H1 (cell line): Measurements from ENCODE around the gene PGPEP1. TPM values are rescaled to one million over a fixed set of nuclear protein-coding genes. Genes with fewer than 3 reads are reported as not detected.

Experiments used
- CTCF ChIA-PET: fragments of 300-600 bp; sonication (Branson Sonifier 250); formaldehyde crosslinking; loops from one replicate; lab custom pipeline; 2021; ENCODE audit not compliant: partially characterized antibody; lab: Charles Lee
- POLR2A ChIA-PET: fragments of 300-600 bp; sonication (Branson Sonifier 250); formaldehyde crosslinking; loops from one replicate; lab custom pipeline; 2021; ENCODE audit warnings: inconsistent platforms; ENCODE audit not compliant: partially characterized antibody; lab: Charles Lee
- DNase-seq, 2 experiments: peaks; one replicate each; pipeline versions ENCODE4 v3.0.0 to v3.0.0-alpha.2; 2010 to 2022; ENCODE audit warnings: low spot score in 2 of 2, low read depth in 1 of 2, mixed read lengths in 1 of 2
- FAIRE-seq: peaks from 2 replicates; lab custom pipeline; 2011; peaks lifted over from hg19 to GRCh38; lab: Jason Lieb, UNC
- H2AFZ ChIP-seq: 2 replicates; pipeline ENCODE4 v1.8.1; 2012; ENCODE audit warnings: low read length, inconsistent platforms
- H2AK5ac ChIP-seq: 2 replicates; pipeline ENCODE4 v1.6.1; 2013; ENCODE audit warnings: low read depth, low read length
- H2BK120ac ChIP-seq: replicated peaks from 2 replicates; pipeline ENCODE3; 2013; ENCODE audit warnings: low read depth, low read length, inconsistent platforms
- H2BK12ac ChIP-seq: 2 replicates; pipeline ENCODE4 v1.6.1; 2013; ENCODE audit warnings: low read depth, low read length
- H2BK15ac ChIP-seq: 2 replicates; pipeline ENCODE4 v1.6.1; 2013; ENCODE audit warnings: low read length
- H2BK20ac ChIP-seq: 2 replicates; pipeline ENCODE4 v1.6.1; 2013; ENCODE audit warnings: low read length
- H2BK5ac ChIP-seq: 2 replicates; pipeline ENCODE4 v1.6.1; 2013; ENCODE audit warnings: low read depth, low read length
- H3K14ac ChIP-seq: 2 replicates; pipeline ENCODE4 v1.6.1; 2013; ENCODE audit warnings: inconsistent platforms; ENCODE audit not compliant: insufficient read length
- H3K18ac ChIP-seq: 2 replicates; pipeline ENCODE4 v1.6.1; 2013; ENCODE audit warnings: low read length; ENCODE audit errors: extremely low read depth
- H3K23ac ChIP-seq: 2 replicates; pipeline ENCODE4 v1.6.1; 2013; ENCODE audit warnings: inconsistent platforms; ENCODE audit not compliant: insufficient read length
- H3K23me2 ChIP-seq: 2 replicates; pipeline ENCODE4 v1.6.1; 2013; ENCODE audit warnings: low read depth, low read length
- H3K27ac ChIP-seq: 2 replicates; pipeline ENCODE4 v1.6.1; 2011; ENCODE audit warnings: low read depth, low read length, inconsistent platforms
- H3K27me3 ChIP-seq, 4 experiments: replicated peaks in 1 of 4; 1 replicate in 1 of 4; 2 replicates in 3 of 4; pipeline versions ENCODE4 v1.6.1 to v1.8.1; 2011 to 2013; ENCODE audit warnings: low read length in 3 of 4, mild to moderate bottlenecking in 3 of 4, inconsistent platforms in 2 of 4, mixed read lengths in 2 of 4, moderate library complexity in 1 of 4; ENCODE audit not compliant: control insufficient read depth in 3 of 4, insufficient read depth in 3 of 4; ENCODE audit errors: extremely low read depth in 1 of 4
- H3K36me3 ChIP-seq, 4 experiments: 2 replicates each; pipeline versions ENCODE4 v1.6.1 to v1.8.1; 2011 to 2013; ENCODE audit warnings: mild to moderate bottlenecking in 4 of 4, low read length in 3 of 4, moderate library complexity in 2 of 4, control low read depth in 1 of 4, inconsistent platforms in 1 of 4; ENCODE audit not compliant: insufficient read depth in 4 of 4, control insufficient read depth in 2 of 4
- H3K4ac ChIP-seq: replicated peaks from 2 replicates; pipeline ENCODE3; 2013; ENCODE audit warnings: low read length, low read depth, mixed read lengths, inconsistent platforms; ENCODE audit not compliant: insufficient read length
- H3K4me1 ChIP-seq, 4 experiments: replicated peaks in 1 of 4; 1 replicate in 1 of 4; 2 replicates in 3 of 4; pipeline versions ENCODE4 v1.6.1 to v1.8.1; 2011 to 2013; ENCODE audit warnings: low read length in 3 of 4, inconsistent platforms in 2 of 4, mixed read lengths in 1 of 4; ENCODE audit not compliant: insufficient read depth in 4 of 4, control insufficient read depth in 3 of 4
- H3K4me2 ChIP-seq, 2 experiments: 2 replicates each; pipeline versions ENCODE4 v1.6.1 to v1.8.1; 2011 to 2013; ENCODE audit warnings: low read depth in 2 of 2, low read length in 2 of 2, control low read depth in 1 of 2, inconsistent platforms in 1 of 2, mild to moderate bottlenecking in 1 of 2; ENCODE audit not compliant: insufficient read depth in 1 of 2
- H3K4me3 ChIP-seq, 4 experiments: fragments of 200-600, 300-600 bp in 1 of 4; sonication (generic), shearing (Covaris generic), sonication (Bioruptor Twin) in 1 of 4; 2 replicates each; pipeline versions ENCODE4 v1.5.1 to v1.8.1; 2011 to 2016; ENCODE audit warnings: low read length in 4 of 4, low read depth in 3 of 4, control low read depth in 2 of 4, inconsistent platforms in 2 of 4, mild to moderate bottlenecking in 2 of 4, mixed read lengths in 1 of 4, moderate library complexity in 1 of 4; ENCODE audit not compliant: insufficient read depth in 2 of 4; ENCODE audit errors: extremely low read depth in 1 of 4
- H3K56ac ChIP-seq: replicated peaks from 2 replicates; pipeline ENCODE3; 2013; ENCODE audit warnings: low read depth, mild to moderate bottlenecking, mixed read lengths, low read length, inconsistent platforms; ENCODE audit not compliant: insufficient read length
- H3K79me1 ChIP-seq: 2 replicates; pipeline ENCODE4 v1.6.1; 2013; ENCODE audit warnings: low read depth, low read length, control low read depth
- H3K79me2 ChIP-seq, 2 experiments: 2 replicates each; pipeline versions ENCODE4 v1.6.1 to v1.8.1; 2012 to 2013; ENCODE audit warnings: low read length in 2 of 2, mild to moderate bottlenecking in 2 of 2, inconsistent platforms in 1 of 2; ENCODE audit not compliant: insufficient read depth in 2 of 2, control insufficient read depth in 1 of 2
- H3K9ac ChIP-seq, 4 experiments: replicated peaks in 1 of 4; 1 replicate in 1 of 4; 2 replicates in 3 of 4; pipeline versions ENCODE4 v1.6.1 to v1.8.1; 2011 to 2013; ENCODE audit warnings: low read depth in 3 of 4, low read length in 3 of 4, control low read depth in 2 of 4, mild to moderate bottlenecking in 2 of 4, moderate library complexity in 2 of 4, inconsistent platforms in 1 of 4; ENCODE audit errors: extremely low read depth in 1 of 4
- H3K9me3 ChIP-seq, 2 experiments: 2 replicates each; pipeline versions ENCODE4 v1.6.1 to v1.8.1; 2012 to 2013; ENCODE audit warnings: mild to moderate bottlenecking in 2 of 2, moderate library complexity in 2 of 2, control low read depth in 1 of 2, inconsistent platforms in 1 of 2, low read depth in 1 of 2, low read length in 1 of 2, mixed read lengths in 1 of 2; ENCODE audit not compliant: insufficient read depth in 2 of 2
- H4K20me1 ChIP-seq, 2 experiments: replicated peaks in 1 of 2; 2 replicates each; pipeline versions ENCODE3 to v1.8.1; 2011 to 2013; ENCODE audit warnings: inconsistent platforms in 2 of 2, low read length in 2 of 2, mild to moderate bottlenecking in 1 of 2; ENCODE audit not compliant: insufficient read depth in 2 of 2, control insufficient read depth in 1 of 2
- H4K5ac ChIP-seq: 2 replicates; pipeline ENCODE4 v1.6.1; 2013; ENCODE audit warnings: low read length, low read depth, mixed read lengths, inconsistent platforms; ENCODE audit not compliant: insufficient read length
- H4K8ac ChIP-seq: 2 replicates; pipeline ENCODE4 v1.8.0; 2013; ENCODE audit warnings: mild to moderate bottlenecking, moderate library complexity, low read length, inconsistent platforms; ENCODE audit not compliant: insufficient read depth; ENCODE audit errors: extremely low read depth
- H4K91ac ChIP-seq: replicated peaks from 2 replicates; pipeline ENCODE3; 2013; ENCODE audit warnings: low read length, mixed read lengths, inconsistent platforms; ENCODE audit not compliant: insufficient read length
- BCL11A ChIP-seq, 2 experiments: IDR thresholded peaks; one replicate each; pipeline ENCODE4 v1.6.1; 2011; ENCODE audit warnings: low read depth in 2 of 2, low read length in 2 of 2, mild to moderate bottlenecking in 2 of 2
- CHD1 ChIP-seq: IDR thresholded peaks from 2 replicates; pipeline ENCODE4 v1.6.1; 2012; ENCODE audit warnings: low read depth, low read length, improper control_type of control experiment
- CHD2 ChIP-seq: IDR thresholded peaks from 2 replicates; pipeline ENCODE4 v1.6.1; 2012; ENCODE audit warnings: low read length, improper control_type of control experiment
- E2F6 ChIP-seq: IDR thresholded peaks from 2 replicates; pipeline ENCODE4 v1.6.1; 2012; ENCODE audit warnings: inconsistent platforms
- EZH2 ChIP-seq: fragments of 200-600 bp; sonication (generic); IDR thresholded peaks from 2 replicates; pipeline ENCODE4 v1.7.1; 2012; ENCODE audit warnings: low read depth, mild to moderate bottlenecking, moderate library complexity, low read length, inconsistent platforms; ENCODE audit not compliant: severe bottlenecking
- GTF2F1 ChIP-seq: IDR thresholded peaks from 2 replicates; pipeline ENCODE4 v1.6.1; 2012; ENCODE audit warnings: low read depth, low read length, improper control_type of control experiment, borderline replicate concordance
- KDM4A ChIP-seq: IDR thresholded peaks from one replicate; pipeline ENCODE4 v1.7.1; 2012; ENCODE audit warnings: low read depth, mild to moderate bottlenecking, moderate library complexity, low read length, inconsistent platforms; ENCODE audit not compliant: severe bottlenecking
- MAFK ChIP-seq: IDR thresholded peaks from 2 replicates; pipeline ENCODE4 v1.6.1; 2012; ENCODE audit warnings: low read depth, mild to moderate bottlenecking, improper control_type of control experiment, low read length
- POLR2A ChIP-seq, 2 experiments: IDR thresholded peaks; 1 replicate in 1 of 2; 2 replicates in 1 of 2; pipeline ENCODE4 v1.6.1; 2011; ENCODE audit warnings: low read depth in 2 of 2, low read length in 2 of 2, mild to moderate bottlenecking in 2 of 2; ENCODE audit errors: control extremely low read depth in 1 of 2
- POLR2AphosphoS5 ChIP-seq: IDR thresholded peaks from 2 replicates; pipeline ENCODE4 v1.6.1; 2011; ENCODE audit warnings: low read depth, low read length
- RXRA ChIP-seq: IDR thresholded peaks from 2 replicates; pipeline ENCODE4 v1.6.1; 2011; ENCODE audit warnings: low read depth, mild to moderate bottlenecking, low read length, moderate library complexity; ENCODE audit not compliant: insufficient read depth
- SIRT6 ChIP-seq: IDR thresholded peaks from one replicate; pipeline ENCODE4 v1.7.1; 2012; ENCODE audit warnings: low read length, inconsistent platforms
- SIX5 ChIP-seq: IDR thresholded peaks from 2 replicates; pipeline ENCODE4 v1.6.1; 2011; ENCODE audit warnings: mild to moderate bottlenecking, low read depth, low read length
- TBP ChIP-seq: IDR thresholded peaks from 2 replicates; pipeline ENCODE4 v1.6.1; 2011; ENCODE audit warnings: low read depth, low read length, improper control_type of control experiment
- TCF12 ChIP-seq: IDR thresholded peaks from 2 replicates; pipeline ENCODE4 v1.6.1; 2011; ENCODE audit warnings: low read depth, mild to moderate bottlenecking, low read length
- WGBS, 2 experiments: shearing (Covaris generic) in 1 of 2; methylation state at CpG; one replicate each; pipeline versions ENCODE4 v1.1.6 to v1.1.7; 2013 to 2015; ENCODE audit warnings: low lambda C conversion rate in 2 of 2, mixed read lengths in 2 of 2, inconsistent platforms in 1 of 2, low coverage in 1 of 2, missing lambda C conversion rate in 1 of 2; ENCODE audit not compliant: insufficient replicate concordance in 2 of 2, insufficient coverage in 1 of 2, insufficient read length in 1 of 2; ENCODE audit errors: extremely low coverage in 1 of 2, missing lambda C conversion rate in 1 of 2; 5-methylcytosine and 5-hydroxymethylcytosine counted together
- polyA plus RNA-seq, 7 experiments: library from polyadenylated mRNA; depleted of rRNA in 3 of 7; stranded (reverse) in 5 of 7; unstranded in 2 of 7; fragments of >200 nt in 5 of 7; fragments of 200-250 nt in 2 of 7; gene quantifications; 1 replicate in 5 of 7; 2 replicates in 1 of 7; 4 replicates in 1 of 7; pipeline versions ENCODE4 v1.2.1 to v1.2.3, GENCODE V29; 2011 to 2013; ENCODE audit warnings: missing spikeins in 2 of 7, mixed read lengths in 2 of 7
- total RNA-seq: library from RNA; stranded (reverse); fragmentation: NEBNext Ultra II Directional; extraction: Animal tissue kit (Norgen Biotek cat#: 25700); gene quantifications from 2 replicates; pipeline ENCODE4 v1.2.1, GENCODE V29; 2021

The PGPEP1 gene
- total and polyA plus RNA-seq, 2 of the 8 experiments (the other 6 are each of a cell fraction or from before 2014, with no cell fraction given), result 17.0 to 33.4 TPM

- H4K5ac ChIP-seq, result no peak overlapping the region
- no peak overlapping the region for H2AFZ ChIP-seq
- 94% methylated on average over 17 of the region's 17 CpGs; no CpG with 5 or more reads in 1 of the 2 experiments for WGBS, 2 experiments
- H3K9me3 ChIP-seq, result no peaks in the 10 kb centered on the region
- H3K4me2 ChIP-seq, result no peak overlapping the region
- no peaks in the 10 kb centered on the region for H3K23me2 ChIP-seq
- no peaks in the 10 kb centered on the region for H3K36me3 ChIP-seq
- no peaks in the 10 kb centered on the region for H3K79me1 ChIP-seq
- CTCF ChIA-PET, result interaction anchor here (1.0 to 6.1 kb wide), 16 partner anchors 9 to 206 kb away, joined by 3 to 132 read pairs (median 12); partner anchors contain the start of genes GDF15, PGPEP1 and SSBP4
- no peaks in the 10 kb centered on the region for H4K20me1 ChIP-seq
- H2BK15ac ChIP-seq, result no peak overlapping the region
- H3K27ac ChIP-seq, result no peak overlapping the region
- no peak overlapping the region for H4K8ac ChIP-seq
- FAIRE-seq, result no peak
- no peaks in the 10 kb centered on the region for H3K27me3 ChIP-seq
- H2BK5ac ChIP-seq, result 0 out of 2 replicates have a peak overlapping the region, but pooled peaks have one; percentile 16
- no peak overlapping the region for H3K4me3 ChIP-seq
- POLR2A ChIA-PET, result interaction anchor here (0.9 to 2.0 kb wide), 3 partner anchors 62 to 86 kb away, joined by 3 to 6 read pairs (median 4); partner anchors contain the start of gene JUND
- no peak overlapping the region for H2BK20ac ChIP-seq
- H4K91ac ChIP-seq, result no peak overlapping the region
- no peak overlapping the region for H3K4ac ChIP-seq
- peaks cover 0 to 3% (median 2%) of the 10 kb centered on the region in 4 experiments; a peak in 4 of 7 replicates for H3K4me1 ChIP-seq
- no peak overlapping the region for H2AK5ac ChIP-seq
- H3K14ac ChIP-seq, result no peak overlapping the region
- no peak overlapping the region; a peak in 1 of 7 replicates for H3K9ac ChIP-seq
- H3K18ac ChIP-seq, result no peak overlapping the region
- H2BK120ac ChIP-seq, result no peak overlapping the region
- H2BK12ac ChIP-seq, result 0 out of 2 replicates have a peak overlapping the region, but pooled peaks have one; percentile 80
- no peak for DNase-seq
- H3K79me2 ChIP-seq, result no peaks in the 10 kb centered on the region
- no peak overlapping the region for H3K23ac ChIP-seq
- no peak overlapping the region for H3K56ac ChIP-seq
- TF ChIP-seq POLR2AphosphoS5, result no peak
- TF ChIP-seq POLR2A (IDR thresholded peaks at IDR 0.05; ENCODE audit: control extremely low read depth in 1 of 2, low read depth in 2 of 2, low read length in 2 of 2), result no peak
- no peak for TF ChIP-seq BCL11A (IDR thresholded peaks at IDR 0.05; ENCODE audit: low read depth in 2 of 2, low read length in 2 of 2)
- TF ChIP-seq CHD2, result no peak
- no peak for TF ChIP-seq GTF2F1
- no peak for TF ChIP-seq SIRT6
- no peak for TF ChIP-seq KDM4A
- no peak for TF ChIP-seq TBP
- TF ChIP-seq SIX5, result no peak
- TF ChIP-seq RXRA, result no peak
- TF ChIP-seq CHD1, result no peak
- no peak for TF ChIP-seq TCF12
- TF ChIP-seq E2F6, result no peak
- TF ChIP-seq EZH2, result no peak
- no peak for TF ChIP-seq MAFK
These were observed 7.8 kb downstream of the PGPEP1 start for GRCh38 chr19:18348171-18348570.
